Measurements from ENCODE around the gene THOC3. TPM values are rescaled to one million over a fixed set of nuclear protein-coding genes. Genes with fewer than 3 reads are reported as not detected.

Gene THOC3
- total and polyA plus RNA-seq, 2 of the 8 experiments (the other 6 are each of a cell fraction or from before 2014, with no cell fraction given), result 60.2 to 82.7 TPM

DNA sequence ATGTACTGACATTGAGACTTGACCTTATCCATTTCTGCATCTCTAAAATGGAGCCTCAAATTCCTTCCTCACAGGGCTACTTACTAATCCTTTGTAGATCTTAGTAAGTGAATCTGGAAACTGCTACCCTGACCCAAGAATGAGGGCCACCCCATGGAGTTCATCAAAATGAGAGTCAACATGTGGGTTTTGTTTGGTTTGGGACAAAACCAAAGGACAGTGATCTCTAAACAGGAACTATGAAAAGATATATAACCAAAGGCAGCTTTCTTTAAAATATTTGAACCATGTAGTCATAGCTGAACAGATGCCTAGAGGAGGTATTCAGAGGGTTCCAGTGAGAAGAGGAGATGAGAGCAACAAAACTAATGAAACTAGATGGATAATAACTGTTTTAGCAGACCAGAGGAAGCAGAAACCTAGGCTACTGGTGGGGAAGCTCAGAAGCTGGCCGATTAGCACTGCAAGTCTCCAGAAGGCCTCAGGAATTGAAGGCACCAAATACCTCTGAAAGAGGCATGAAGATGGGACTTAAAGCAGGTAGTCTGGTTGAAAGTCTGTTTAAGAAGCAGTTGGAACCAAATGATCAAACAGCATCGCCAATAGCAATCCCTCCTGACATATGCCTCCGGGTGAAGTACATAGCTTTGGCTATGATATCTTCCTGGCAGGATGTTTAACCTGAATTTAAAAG lies 45.8 kb downstream of the THOC3 start (continued):
- TF ChIP-seq TBP (IDR thresholded peaks at IDR 0.05; ENCODE audit: low read depth, low read length) (no peak), CHD7 (IDR thresholded peaks at IDR 0.05; ENCODE audit: insufficient replicate concordance, low read length) (no peak), NRF1 (IDR thresholded peaks at IDR 0.05; ENCODE audit: low read depth, low read length) (no peak), MAFK (IDR thresholded peaks at IDR 0.05; ENCODE audit: low read depth, low read length) (no peak), CTCF (IDR thresholded peaks at IDR 0.05; ENCODE audit: control extremely low read depth in 1 of 3, insufficient read depth in 1 of 3, low read depth in 1 of 3, low read length in 3 of 3) (no peak)
- TF ChIP-seq, protein P1, sequence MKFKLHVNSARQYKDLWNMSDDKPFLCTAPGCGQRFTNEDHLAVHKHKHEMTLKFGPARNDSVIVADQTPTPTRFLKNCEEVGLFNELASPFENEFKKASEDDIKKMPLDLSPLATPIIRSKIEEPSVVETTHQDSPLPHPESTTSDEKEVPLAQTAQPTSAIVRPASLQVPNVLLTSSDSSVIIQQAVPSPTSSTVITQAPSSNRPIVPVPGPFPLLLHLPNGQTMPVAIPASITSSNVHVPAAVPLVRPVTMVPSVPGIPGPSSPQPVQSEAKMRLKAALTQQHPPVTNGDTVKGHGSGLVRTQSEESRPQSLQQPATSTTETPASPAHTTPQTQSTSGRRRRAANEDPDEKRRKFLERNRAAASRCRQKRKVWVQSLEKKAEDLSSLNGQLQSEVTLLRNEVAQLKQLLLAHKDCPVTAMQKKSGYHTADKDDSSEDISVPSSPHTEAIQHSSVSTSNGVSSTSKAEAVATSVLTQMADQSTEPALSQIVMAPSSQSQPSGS (IDR thresholded peaks at IDR 0.05; ENCODE audit: low read length), result no peak
